ENCODE data around the gene CSNK1G1.
A peak's percentile ranks its signal among the peaks of the same experiment; 100 is the strongest.
"Not testable (repeated sequence)": the region's sequence is repeated elsewhere in the genome, so short reads cannot be mapped to it uniquely, and the experiment has no call there.

The CSNK1G1 gene

GRCh38 chr15:64333986-64334929 is 21.7 kb downstream of the CSNK1G1 start:
- H3K4me3 ChIP-seq (ENCODE audit: low read length), result no peak overlapping the region
- TF ChIP-seq CTCF (conservative IDR thresholded peaks at IDR 0.05; ENCODE audit: low read length), result no peak
- DNase-seq (ENCODE audit: low read depth), result peak; percentile 17

GRCh38 chr15:64333516-64333915 is 22.5 kb downstream of the CSNK1G1 start:
- no peak overlapping the region for H3K4me3 ChIP-seq (ENCODE audit: low read length)
- TF ChIP-seq CTCF (conservative IDR thresholded peaks at IDR 0.05; ENCODE audit: low read length), result no peak
- no peak for DNase-seq (ENCODE audit: low read depth)

GRCh38 chr15:64331668-64332067 is 24.3 kb downstream of the CSNK1G1 start:
- H3K4me3 ChIP-seq (ENCODE audit: low read length); DNase-seq (ENCODE audit: low read depth): not testable (repeated sequence)

GRCh38 chr15:64326975-64327374 is 29.0 kb downstream of the CSNK1G1 start:
- not testable (repeated sequence) for DNase-seq (ENCODE audit: low read depth); H3K4me3 ChIP-seq (ENCODE audit: low read length)

GRCh38 chr15:64326458-64326857 is 29.5 kb downstream of the CSNK1G1 start:
- not testable (repeated sequence) for DNase-seq (ENCODE audit: low read depth); H3K4me3 ChIP-seq (ENCODE audit: low read length)

GRCh38 chr15:64324165-64324877 is 31.7 kb downstream of the CSNK1G1 start:
- TF ChIP-seq CTCF (conservative IDR thresholded peaks at IDR 0.05; ENCODE audit: low read length), result no peak
- no peak for DNase-seq (ENCODE audit: low read depth)
- H3K4me3 ChIP-seq (ENCODE audit: low read length), result no peak overlapping the region

GRCh38 chr15:64315216-64315615 is 40.8 kb downstream of the CSNK1G1 start:
- no peak overlapping the region for H3K4me3 ChIP-seq (ENCODE audit: low read length)
- no peak for DNase-seq (ENCODE audit: low read depth)
- no peak for TF ChIP-seq CTCF (conservative IDR thresholded peaks at IDR 0.05; ENCODE audit: low read length)

- peak; percentile 17 for DNase-seq (ENCODE audit: low read depth)
- TF ChIP-seq CTCF (conservative IDR thresholded peaks at IDR 0.05; ENCODE audit: low read length), result no peak
- no peak overlapping the region for H3K4me3 ChIP-seq (ENCODE audit: low read length)
Measured at GRCh38 chr15:64314456-64314855, 41.5 kb downstream of the CSNK1G1 start.

Measured in AG10803 (cell line).